CD4-positive, alpha-beta T cell treated with Interleukin-12 subunit alpha and Interleukin-12 subunit beta, for 1 hour (primary cell): ENCODE results near the gene WDR4.
A peak's percentile ranks its signal among the peaks of the same experiment; 100 is the strongest.
"Not testable (repeated sequence)": the region's sequence is repeated elsewhere in the genome, so short reads cannot be mapped to it uniquely, and the experiment has no call there.

Source experiments
- DNase-seq: peaks from one replicate; pipeline ENCODE4 v3.0.0-alpha.2; 2020

Gene WDR4, protein sequence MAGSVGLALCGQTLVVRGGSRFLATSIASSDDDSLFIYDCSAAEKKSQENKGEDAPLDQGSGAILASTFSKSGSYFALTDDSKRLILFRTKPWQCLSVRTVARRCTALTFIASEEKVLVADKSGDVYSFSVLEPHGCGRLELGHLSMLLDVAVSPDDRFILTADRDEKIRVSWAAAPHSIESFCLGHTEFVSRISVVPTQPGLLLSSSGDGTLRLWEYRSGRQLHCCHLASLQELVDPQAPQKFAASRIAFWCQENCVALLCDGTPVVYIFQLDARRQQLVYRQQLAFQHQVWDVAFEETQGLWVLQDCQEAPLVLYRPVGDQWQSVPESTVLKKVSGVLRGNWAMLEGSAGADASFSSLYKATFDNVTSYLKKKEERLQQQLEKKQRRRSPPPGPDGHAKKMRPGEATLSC

DNA sequence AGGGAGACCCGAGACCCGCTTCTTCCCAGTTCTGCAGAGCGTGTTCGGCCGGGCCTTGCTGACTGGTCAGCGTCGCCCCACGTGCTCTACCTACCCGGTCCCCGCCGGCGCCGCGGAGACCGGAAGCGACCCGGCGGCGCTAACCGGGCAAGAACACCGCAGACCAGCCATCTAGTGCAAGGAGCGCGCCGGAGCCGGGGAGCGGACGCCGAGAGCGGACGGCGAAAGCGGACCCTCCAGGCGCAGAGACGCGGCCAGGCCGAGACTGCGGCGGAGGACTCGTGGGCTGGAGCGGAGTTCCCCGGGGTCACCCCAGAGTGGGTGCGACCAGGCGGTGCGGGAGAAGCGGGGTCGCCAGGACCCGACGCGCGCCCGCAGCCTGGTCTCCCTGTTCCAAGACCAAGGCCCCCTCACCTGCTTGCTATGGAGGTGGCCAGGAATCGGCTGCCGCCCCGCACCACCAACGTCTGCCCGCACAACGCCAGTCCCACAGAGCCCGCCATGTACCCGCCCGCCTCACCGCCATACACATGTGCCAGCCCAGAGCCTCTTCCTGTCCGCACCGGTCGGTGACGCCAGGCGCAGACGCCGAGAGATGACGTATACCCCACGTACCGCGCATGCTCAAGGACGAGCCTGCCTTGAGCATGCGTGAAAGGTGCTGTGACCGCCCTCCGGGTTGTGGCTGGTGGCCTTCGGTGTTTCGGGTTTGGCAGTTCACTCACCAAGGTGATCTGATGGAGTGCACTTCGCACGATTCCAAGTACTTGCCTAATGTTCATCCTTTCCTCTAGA is at the start of gene WDR4:
Gene WDR4 (minus strand): TSS at position 547 of the 795 bp plus-strand sequence. CDS start 44 bp downstream, at position 503.
- DNase-seq: peak; percentile 99

DNA sequence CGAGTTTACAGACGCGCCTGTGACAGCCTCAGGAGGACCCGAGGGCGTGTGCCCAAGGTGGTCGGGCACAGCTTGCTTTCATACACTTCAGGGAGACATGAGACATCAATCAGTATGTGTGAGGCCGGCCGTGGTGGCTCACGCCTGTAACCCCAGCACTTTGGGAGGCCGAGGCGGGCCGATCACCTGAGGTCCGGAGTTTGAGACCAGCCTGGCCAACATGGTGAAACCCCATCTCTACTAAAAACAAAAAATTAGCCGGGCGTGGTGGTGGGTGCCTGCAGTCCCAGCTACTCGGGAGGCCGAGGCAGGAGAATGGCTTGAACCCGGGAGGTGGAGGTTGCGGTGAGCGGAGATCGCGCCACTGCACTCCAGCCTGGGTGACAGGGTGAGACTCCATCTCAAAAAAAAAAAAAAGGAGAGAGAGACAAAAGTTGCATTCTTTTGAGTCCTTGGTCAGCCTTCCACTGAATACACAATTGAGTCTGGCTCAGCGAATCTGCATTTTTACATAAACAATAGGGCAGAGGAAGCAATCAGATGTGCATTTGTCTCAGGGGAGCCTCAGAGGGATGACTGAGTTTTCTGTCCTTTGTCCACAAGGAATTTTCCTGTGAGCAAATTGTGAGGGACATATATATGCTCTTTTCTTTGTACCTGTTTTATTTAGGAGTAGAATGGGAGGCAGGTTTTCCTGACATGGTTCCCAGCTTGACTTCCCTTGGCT is 48.3 kb upstream of the WDR4 start:
- DNase-seq: not testable (repeated sequence)

DNA sequence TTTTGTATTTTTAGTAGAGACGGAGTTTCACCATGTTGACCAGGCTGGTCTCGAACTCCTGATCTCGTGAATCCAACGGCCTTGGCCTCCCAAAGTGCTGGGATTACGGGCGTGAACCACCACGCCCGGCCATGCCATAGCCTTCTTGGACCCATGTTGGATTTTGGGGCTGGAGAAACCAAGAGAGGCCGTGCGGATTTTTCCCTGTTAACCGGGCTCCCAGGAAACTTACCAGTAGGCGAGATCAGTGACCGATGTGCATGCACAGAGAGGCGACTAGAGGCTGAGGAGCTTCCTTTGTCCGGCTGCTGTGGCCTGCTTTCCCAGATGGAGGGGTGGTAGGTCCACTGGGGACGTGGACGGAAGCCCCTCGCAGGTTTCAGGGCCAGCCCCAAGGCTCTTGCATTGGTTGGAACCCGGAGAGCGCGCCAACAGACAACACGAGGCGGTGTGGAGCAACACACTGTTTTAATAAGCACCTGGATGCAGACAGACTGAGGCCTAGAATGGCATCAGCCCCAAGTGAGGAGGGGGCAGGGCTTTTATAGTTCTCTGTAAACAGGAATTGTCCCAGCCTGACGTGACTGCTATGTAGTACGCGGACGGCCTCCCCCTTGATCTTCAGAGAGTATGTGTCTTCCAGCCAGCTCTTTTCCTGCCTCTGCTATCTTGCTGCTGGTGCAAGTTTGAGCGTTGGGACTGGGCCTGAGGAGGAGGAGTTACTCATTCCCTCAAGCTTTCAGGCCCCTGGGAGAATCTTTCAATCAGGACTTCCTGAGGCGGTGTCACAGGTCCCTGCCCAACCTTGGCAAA is 46.0 kb upstream of the WDR4 start, which contains the start of gene ERVH48-1:
Gene ERVH48-1 (minus strand): TSS at position 517 of the 813 bp plus-strand sequence. CDS start 6,624 bp downstream, outside the sequence.
- no peak for DNase-seq

DNA sequence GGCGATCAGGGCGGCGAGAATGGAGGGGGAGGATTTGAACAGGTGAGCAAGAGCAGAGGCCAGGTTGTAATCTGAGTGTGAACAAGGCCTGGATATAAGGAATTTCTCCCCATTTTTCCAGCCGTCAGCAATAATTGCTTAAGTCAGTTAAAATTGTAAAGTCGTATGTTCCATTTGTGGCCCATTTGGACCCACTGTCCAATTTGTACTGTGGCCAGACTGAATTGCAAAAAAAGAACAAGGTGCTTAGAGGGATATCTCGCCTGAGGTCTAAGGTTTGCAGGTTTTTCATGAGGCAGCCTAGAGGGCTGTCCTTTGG is 45.1 kb upstream of the WDR4 start:
- no peak for DNase-seq

DNA sequence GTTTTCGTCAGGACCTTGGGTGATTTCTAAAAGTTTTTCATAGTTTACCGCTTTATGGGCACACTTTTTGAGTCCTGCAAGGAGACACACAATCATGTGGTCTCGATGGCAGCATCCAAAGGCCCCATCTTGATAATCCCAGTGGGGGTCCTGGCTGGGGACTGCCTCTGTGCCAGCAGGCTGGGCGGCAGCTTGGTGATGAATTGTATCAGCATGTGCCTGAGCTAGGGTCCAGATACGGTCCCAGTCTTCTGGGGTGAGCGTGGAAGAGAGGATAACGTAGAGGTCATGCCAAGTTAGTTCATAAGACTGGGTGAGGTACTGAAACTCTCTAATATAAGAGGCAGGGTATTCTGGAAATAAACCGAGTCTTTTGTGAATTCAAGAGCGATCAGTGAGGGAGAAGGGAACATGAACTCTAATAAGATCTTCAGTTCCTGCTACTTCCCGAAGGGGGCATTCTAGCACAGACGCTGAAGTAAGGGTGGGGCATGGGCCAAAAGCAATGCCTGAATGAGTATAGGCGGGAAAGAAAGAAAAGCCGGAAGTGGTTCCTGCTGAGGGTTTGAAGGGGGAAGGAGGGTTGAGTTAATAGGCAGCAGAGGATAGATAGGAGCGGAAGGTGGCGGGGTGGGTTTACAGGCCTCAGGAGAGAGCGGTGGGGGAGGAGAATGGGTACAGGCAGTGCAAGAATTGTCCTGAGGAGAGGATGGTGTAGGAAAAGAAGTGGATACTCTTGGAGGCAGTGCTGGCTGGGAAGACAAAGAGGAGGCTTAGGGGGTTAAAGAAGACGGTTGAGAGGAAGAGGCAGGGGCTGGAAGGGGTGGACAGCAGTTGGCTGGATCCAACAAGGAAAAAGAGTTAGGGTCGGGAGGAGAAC is 44.5 kb upstream of the WDR4 start:
- DNase-seq: peak; percentile 77

DNA sequence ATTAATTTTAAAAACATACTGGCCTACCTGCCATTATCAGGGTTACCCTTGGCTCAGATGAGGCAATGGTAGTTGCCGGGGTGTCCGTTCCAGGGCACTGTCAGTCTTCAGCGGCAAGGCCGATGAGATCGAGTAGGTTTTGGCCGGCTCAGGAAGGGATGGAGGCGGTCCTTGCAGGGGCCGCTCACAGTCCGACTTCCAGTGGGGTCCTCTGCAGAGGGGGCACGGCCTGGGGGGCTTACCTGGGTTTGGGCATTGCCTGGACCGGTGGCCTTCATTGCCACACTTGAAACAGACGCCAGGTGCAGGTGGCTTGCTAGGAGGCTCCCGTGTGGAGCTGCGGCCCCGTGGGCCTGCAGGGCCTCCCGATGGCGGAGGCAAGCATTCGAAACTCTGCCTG is 43.6 kb upstream of the WDR4 start:
- DNase-seq: no peak

DNA sequence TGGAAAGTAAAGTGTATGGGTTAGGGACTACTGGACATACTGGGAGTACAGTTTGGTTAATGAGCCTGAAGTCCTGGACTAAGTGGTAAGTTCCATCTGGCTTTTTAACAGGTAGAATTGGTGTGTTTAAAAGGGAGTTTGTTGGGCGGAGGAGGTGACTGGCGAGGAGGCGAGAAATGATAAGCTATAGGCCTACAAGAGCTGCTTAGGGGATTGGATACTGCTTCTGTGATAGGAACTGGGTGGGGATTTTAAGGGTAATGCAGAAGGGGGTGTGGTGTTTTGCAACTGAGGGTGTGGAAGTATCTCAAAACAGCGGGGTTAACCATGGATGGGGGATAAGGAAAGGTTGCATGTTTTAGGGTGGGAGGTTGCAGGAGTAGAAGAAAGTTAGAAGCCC is 42.6 kb upstream of the WDR4 start:
- no peak for DNase-seq

DNA sequence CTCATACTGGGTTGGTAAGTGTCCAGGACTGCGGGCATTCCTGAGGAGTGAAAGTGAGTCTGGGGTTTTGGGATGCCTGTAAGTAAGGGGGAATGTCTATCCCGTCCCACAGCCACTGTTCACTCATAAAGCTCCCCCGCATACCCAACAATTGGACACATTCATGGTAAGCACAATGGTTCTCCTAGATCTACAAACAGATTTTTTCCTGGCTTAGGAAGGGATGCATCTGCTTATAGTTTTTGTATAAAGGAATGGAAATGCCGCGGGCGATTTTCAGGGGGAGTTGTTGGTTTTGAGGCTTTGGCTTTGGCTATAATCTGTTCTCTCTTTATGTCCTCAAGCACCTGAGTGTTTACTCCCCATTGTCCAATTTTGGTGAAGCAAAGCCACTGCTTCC is 39.0 kb upstream of the WDR4 start:
- DNase-seq: no peak

DNA sequence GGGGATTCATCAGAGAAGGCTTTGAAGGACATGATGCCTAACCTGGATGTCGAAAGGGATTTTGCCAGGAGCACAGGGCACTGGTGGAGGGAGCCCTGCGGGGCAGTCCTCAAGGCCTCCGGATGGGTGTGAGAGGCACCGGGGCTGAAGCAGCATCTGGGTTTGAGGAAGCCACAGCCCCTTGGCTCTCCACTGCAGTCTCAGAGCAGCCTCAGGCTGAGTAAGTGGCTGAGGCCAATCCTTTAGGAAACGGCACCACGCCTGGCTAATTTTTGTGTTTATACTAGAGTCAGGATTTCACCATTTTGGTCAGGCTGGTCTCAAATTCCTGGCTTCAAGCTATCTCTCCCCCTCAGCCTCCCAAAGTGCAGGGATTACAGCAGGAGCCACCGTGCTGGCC is 34.1 kb upstream of the WDR4 start:
- DNase-seq: no peak

DNA sequence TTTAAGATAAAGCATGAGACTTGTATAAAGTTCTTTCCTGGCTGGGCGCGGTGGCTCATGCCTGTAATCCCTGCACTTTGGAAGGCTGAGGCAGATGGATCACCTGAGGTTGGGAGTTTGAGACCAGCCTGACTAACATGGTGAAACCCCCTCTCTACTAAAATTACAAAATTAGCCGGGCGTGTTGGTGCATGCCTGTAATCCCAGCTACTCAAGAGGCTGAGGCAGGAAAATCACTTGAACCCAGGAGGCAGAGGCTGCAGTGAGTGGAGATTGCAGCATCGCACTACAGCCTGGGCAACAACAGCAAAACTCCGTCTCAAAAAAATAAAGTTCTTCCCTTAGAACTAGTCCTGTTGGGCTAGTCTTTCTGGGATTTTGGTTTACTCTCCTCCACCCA is 32.6 kb upstream of the WDR4 start:
- DNase-seq: not testable (repeated sequence)

DNA sequence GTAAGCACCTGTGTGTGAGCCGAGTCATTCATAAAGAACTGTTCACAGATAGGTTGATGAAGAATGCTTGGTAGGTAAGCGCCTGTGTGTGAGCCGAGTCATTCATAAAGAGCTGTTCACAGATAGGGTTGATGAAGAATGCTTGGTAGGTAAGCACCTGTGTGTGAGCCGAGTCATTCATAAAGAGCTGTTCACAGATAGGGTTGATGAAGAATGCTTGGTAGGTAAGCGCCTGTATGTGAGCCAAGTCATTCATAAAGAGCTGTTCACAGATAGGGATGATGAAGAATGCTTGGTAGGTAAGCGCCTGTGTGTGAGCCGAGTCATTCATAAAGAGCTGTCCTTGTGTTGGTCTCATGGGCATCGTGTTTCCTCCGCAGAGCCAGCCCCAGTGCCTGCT is 29.1 kb upstream of the WDR4 start:
- not testable (repeated sequence) for DNase-seq

DNA sequence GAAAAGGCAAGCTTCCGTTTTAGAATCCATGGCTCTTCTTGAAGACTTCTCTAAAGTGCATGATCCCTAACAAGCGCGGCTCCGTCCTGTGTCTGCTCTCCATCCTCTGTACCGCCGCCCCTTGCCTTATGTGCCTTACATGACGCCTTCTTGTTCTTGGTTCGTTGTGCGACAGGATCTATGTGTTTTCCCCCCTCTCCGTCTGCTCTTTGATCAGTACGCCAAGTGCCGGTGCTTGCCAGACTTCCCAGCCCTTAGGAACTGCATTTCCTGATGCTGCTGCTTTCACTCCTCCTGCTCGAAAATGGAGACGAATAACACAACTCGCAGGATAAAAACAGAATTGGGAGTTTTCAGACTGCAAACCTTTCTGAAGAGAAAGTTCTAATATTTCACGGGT is 26.9 kb upstream of the WDR4 start:
- DNase-seq: no peak

DNA sequence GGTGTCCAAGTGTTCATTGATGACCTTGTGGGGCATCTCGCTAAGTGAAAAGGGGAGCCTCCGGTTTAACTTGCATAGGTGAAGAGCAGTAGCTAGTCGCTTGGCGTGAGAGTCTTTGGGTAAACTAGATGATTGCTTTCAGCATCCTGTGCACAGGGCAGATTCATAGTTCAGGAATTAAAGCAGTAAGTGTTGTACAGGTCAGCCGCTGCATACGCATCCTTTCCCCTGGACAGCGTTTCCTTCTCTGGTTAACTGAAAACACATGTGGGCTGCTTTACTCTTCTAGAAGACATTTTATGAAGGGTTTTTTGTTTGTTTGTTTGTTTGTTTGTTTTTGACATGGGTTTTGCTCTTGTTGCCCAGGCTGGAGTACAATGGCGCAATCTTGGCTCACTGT is 25.9 kb upstream of the WDR4 start:
- DNase-seq: no peak

DNA sequence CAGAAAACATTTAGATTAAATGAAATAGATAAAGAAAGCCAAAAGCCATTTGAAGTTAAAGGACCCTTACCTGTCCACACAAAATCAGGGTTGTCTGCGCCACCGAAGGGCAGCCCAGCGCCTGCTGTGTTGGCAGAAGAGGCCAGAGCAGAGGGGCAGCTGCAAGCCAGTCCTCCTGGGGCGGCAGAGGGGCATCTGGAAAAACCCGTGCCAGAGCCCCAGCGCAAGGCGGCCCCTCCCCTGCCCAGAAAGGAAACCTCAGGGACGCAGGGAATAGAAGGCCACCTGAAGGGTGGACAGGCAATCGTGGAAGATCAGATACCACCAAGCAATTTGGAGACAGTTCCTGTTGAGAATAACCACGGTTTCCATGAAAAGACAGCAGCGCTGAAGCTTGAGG is 24.5 kb upstream of the WDR4 start:
- no peak for DNase-seq

DNA sequence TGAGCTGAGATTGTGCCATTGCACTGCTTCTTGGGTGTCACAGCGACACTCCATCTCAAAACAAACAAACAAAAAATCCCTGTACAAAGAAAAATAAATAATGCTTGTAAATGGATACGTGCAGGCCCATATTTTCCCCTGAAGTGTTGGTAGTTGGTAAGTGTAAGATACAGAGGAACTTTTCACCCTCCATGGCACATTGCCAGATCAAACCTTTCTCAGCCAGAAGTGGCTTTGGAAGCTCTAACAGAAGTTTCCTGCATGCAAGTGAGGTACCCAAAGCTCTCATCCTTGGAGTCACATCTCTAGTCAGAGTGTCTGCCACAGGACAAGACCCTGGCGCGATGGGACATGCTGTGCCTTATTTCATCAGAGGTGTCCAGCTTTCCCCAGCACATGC is 21.1 kb upstream of the WDR4 start:
- no peak for DNase-seq

DNA sequence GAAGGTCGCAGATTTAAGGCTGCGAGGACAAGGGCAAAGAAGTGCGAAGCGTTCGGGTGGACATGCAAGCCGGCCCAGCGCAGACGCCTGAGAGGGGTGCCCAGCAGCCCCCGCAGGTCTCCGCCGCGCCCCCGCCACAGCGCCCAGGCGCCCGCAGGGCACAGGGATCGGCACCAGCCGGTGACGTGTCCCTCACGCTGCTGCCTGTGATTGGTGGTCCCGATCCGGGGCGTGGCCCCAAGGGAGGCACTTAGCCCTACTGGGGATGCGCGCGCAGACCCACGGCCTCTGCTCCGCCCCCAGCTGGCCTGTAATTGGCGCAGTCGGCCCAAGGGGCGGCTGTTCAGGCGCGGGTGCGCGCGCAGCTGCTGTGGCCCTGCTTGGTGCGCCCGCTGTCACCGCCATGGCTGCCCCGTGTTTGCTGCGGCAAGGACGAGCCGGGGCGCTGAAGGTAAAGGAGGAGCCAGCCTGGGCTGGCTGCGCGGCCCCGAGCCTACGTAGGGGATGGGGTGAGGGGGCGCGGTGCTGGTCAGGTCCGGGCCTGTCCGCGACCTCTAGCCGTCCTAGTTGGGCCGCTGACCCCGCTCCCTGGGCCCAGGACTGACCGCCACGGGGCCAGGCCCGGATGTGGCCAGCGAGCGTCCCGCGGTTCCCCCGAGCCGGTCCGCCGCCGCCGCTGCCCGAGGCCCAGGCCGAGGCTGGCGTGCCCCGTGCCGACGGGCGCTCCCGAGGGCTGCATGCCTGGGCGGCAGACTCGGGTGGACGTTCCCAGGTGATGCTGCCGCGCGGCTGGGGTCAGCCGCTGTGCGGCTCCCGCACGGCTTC is 13.8 kb upstream of the WDR4 start, which contains the start of gene NDUFV3:
Gene NDUFV3 (plus strand): TSS at position 379 of the 825 bp plus-strand sequence. CDS start 25 bp downstream, at position 404.
- peak; percentile 100 for DNase-seq

DNA sequence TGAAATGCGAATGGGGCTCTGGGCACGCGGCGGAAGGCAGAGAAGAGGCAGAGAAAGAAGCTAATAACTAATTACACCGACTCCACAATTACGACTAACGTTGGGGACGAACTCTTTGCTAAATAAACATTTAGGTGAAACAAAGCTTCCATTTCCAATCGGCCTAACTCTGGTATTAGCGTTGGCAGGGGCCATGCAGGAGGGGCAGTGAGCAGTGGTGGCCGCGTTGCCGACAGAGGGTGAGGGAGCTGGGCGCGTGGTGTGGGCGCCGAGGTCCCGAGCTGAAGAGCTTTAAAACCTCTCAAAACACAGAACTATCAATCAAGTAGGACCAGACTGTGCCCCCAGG is 13.2 kb upstream of the WDR4 start:
- no peak for DNase-seq

DNA sequence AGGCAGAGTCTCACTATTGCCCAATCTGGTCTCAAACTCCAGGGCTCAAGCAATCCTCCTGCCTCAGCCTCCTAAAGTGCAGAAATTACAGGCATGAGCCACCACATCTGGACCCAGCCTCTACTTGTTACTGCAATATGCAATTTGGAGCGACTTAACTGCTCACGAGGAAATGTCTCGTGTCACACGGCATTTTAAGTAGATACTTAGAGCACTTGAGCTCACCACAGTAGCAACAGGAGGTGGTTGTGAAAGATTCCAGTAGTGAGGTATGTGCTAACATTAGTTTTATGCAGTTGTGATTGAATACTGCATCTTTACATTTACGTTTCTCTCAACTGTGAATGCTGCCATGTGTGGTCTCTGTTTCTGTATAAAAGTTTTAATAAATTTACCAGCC is 8.0 kb upstream of the WDR4 start:
- no peak for DNase-seq

DNA sequence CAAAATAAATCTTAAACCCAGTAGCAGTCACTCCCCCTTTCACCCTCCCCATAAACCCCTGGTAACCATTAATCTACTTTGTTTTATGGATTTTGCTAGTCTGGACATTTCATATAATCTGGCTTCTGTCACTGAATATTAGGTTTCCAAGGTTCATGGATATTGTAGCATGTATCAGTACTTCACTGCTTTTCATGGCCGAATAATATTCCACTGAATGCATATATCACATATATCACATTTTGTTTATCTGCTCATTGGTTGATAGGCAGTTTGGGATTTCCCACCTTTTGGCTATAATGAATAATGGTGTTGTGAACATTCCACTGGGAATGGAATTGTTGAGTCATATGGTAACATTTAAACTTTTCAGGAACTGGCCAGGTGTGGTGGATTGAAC is 4.6 kb upstream of the WDR4 start:
- DNase-seq: no peak

DNA sequence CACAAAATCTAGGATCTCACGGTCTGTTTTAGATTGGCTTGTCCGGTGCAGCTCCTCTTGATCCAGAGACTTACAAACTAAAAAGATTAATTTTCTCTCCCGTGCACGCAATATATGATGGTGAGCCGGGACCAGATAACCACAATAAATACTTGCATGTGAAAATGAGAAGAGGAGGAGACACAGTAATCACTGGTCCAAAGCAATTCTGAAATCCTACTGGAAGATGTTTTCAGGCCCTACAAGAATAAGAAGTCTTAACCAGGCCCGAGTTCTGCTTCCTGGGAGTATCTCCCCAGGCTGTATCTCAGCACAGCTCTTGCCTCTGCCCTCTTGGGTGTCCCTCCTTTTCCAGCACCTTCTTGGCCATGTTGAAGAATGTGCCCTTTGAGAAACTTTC is 1.0 kb upstream of the WDR4 start:
- no peak for DNase-seq

DNA sequence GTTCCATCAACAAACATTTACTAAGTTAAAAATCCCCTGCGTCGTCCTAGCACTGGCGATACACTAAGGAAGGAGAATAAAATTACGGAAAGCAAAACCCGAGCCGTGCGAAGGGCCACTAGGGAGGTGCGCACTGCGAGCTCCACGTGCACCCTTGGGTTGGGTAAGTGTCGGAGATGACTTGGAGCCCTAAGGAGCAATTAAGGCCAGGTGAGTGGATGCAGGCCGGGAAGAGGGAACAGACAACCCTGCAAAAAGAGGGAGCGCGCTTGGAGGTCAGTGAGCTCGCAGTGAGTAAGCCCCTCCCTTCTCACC is 704 bp downstream of the WDR4 start:
- DNase-seq: no peak
